ENCODE data around the gene UBR3. TPM values are rescaled to one million over a fixed set of nuclear protein-coding genes. Genes with fewer than 3 reads are reported as not detected.

UBR3 gene
- polyA plus RNA-seq, 1 donor: 24.0 TPM

- H3K4me3 ChIP-seq (ENCODE audit: low read length): no peak overlapping the region
- no peak overlapping the region for H3K27ac ChIP-seq (ENCODE audit: low read length)
- H3K27me3 ChIP-seq (ENCODE audit: control insufficient read depth, insufficient read depth, low read length): no peaks in the 10 kb centered on the region
- DNase-seq: no peak
- H3K36me3 ChIP-seq (ENCODE audit: control insufficient read depth, insufficient read depth, low read length): peaks cover 7% of the 10 kb centered on the region
- no peaks in the 10 kb centered on the region for H3K4me1 ChIP-seq (ENCODE audit: control insufficient read depth, insufficient read depth, low read length)
- no peaks in the 10 kb centered on the region for H3K9me3 ChIP-seq (ENCODE audit: control insufficient read depth, low read depth, low read length)
Measured at GRCh38 chr2:169968743-169969142, 141.5 kb downstream of the UBR3 start.

- Histone ChIP-seq H3K9me3 (ENCODE audit: control insufficient read depth, low read depth, low read length) (peaks cover 10% of the 10 kb centered on the region), H3K27ac (ENCODE audit: low read length) (no peak overlapping the region), H3K4me3 (ENCODE audit: low read length) (no peak overlapping the region), H3K36me3 (ENCODE audit: control insufficient read depth, insufficient read depth, low read length) (peaks cover 14% of the 10 kb centered on the region), H3K27me3 (ENCODE audit: control insufficient read depth, insufficient read depth, low read length) (no peaks in the 10 kb centered on the region), H3K4me1 (ENCODE audit: control insufficient read depth, insufficient read depth, low read length) (no peaks in the 10 kb centered on the region)
- 100% methylated on average over 2 of the region's 3 CpGs for WGBS (ENCODE audit: insufficient coverage, low lambda C conversion rate)
- DNase-seq: no peak
Measured at GRCh38 chr2:169975221-169975620, 148.0 kb downstream of the UBR3 start.

GRCh38 chr2:169976335-169976851 is 149.1 kb downstream of the UBR3 start:
- no peaks in the 10 kb centered on the region for H3K27me3 ChIP-seq (ENCODE audit: control insufficient read depth, insufficient read depth, low read length)
- no peak overlapping the region for H3K27ac ChIP-seq (ENCODE audit: low read length)
- peaks cover 10% of the 10 kb centered on the region for H3K9me3 ChIP-seq (ENCODE audit: control insufficient read depth, low read depth, low read length)
- no peak for DNase-seq
- H3K4me1 ChIP-seq (ENCODE audit: control insufficient read depth, insufficient read depth, low read length): no peaks in the 10 kb centered on the region
- H3K4me3 ChIP-seq (ENCODE audit: low read length): no peak overlapping the region
- peaks cover 14% of the 10 kb centered on the region for H3K36me3 ChIP-seq (ENCODE audit: control insufficient read depth, insufficient read depth, low read length)

- H3K36me3 ChIP-seq (ENCODE audit: control insufficient read depth, insufficient read depth, low read length): peaks cover 14% of the 10 kb centered on the region
- WGBS (ENCODE audit: insufficient coverage, low lambda C conversion rate): no CpG with 5 or more reads among the region's 3 CpGs
- H3K27me3 ChIP-seq (ENCODE audit: control insufficient read depth, insufficient read depth, low read length): no peaks in the 10 kb centered on the region
- no peaks in the 10 kb centered on the region for H3K4me1 ChIP-seq (ENCODE audit: control insufficient read depth, insufficient read depth, low read length)
- H3K9me3 ChIP-seq (ENCODE audit: control insufficient read depth, low read depth, low read length): peaks cover 10% of the 10 kb centered on the region
- H3K27ac ChIP-seq (ENCODE audit: low read length): no peak overlapping the region
- DNase-seq: no peak
- H3K4me3 ChIP-seq (ENCODE audit: low read length): no peak overlapping the region
Measured at GRCh38 chr2:169977530-169977929, 150.3 kb downstream of the UBR3 start.

- H3K36me3 ChIP-seq (ENCODE audit: control insufficient read depth, insufficient read depth, low read length): peaks cover 14% of the 10 kb centered on the region
- no CpG with 5 or more reads among the region's 2 CpGs for WGBS (ENCODE audit: insufficient coverage, low lambda C conversion rate)
- H3K4me3 ChIP-seq (ENCODE audit: low read length): no peak overlapping the region
- H3K9me3 ChIP-seq (ENCODE audit: control insufficient read depth, low read depth, low read length): peaks cover 10% of the 10 kb centered on the region
- no peaks in the 10 kb centered on the region for H3K4me1 ChIP-seq (ENCODE audit: control insufficient read depth, insufficient read depth, low read length)
- H3K27ac ChIP-seq (ENCODE audit: low read length): no peak overlapping the region
- no peaks in the 10 kb centered on the region for H3K27me3 ChIP-seq (ENCODE audit: control insufficient read depth, insufficient read depth, low read length)
- no peak for DNase-seq
Measured at GRCh38 chr2:169978402-169979017, 151.3 kb downstream of the UBR3 start.

GRCh38 chr2:169979025-169979424 is 151.8 kb downstream of the UBR3 start:
- peaks cover 10% of the 10 kb centered on the region for H3K9me3 ChIP-seq (ENCODE audit: control insufficient read depth, low read depth, low read length)
- no peak for DNase-seq
- H3K36me3 ChIP-seq (ENCODE audit: control insufficient read depth, insufficient read depth, low read length): peaks cover 14% of the 10 kb centered on the region
- H3K4me1 ChIP-seq (ENCODE audit: control insufficient read depth, insufficient read depth, low read length): no peaks in the 10 kb centered on the region
- 100% methylated on average over 2 of the region's 2 CpGs for WGBS (ENCODE audit: insufficient coverage, low lambda C conversion rate)
- no peak overlapping the region for H3K4me3 ChIP-seq (ENCODE audit: low read length)
- H3K27me3 ChIP-seq (ENCODE audit: control insufficient read depth, insufficient read depth, low read length): no peaks in the 10 kb centered on the region
- no peak overlapping the region for H3K27ac ChIP-seq (ENCODE audit: low read length)

- Histone ChIP-seq H3K27ac (ENCODE audit: low read length) (no peak overlapping the region), H3K27me3 (ENCODE audit: control insufficient read depth, insufficient read depth, low read length) (no peaks in the 10 kb centered on the region), H3K4me3 (ENCODE audit: low read length) (no peak overlapping the region), H3K36me3 (ENCODE audit: control insufficient read depth, insufficient read depth, low read length) (peaks cover 12% of the 10 kb centered on the region), H3K4me1 (ENCODE audit: control insufficient read depth, insufficient read depth, low read length) (no peaks in the 10 kb centered on the region), H3K9me3 (ENCODE audit: control insufficient read depth, low read depth, low read length) (peaks cover 6% of the 10 kb centered on the region)
- no peak for DNase-seq
- WGBS (ENCODE audit: insufficient coverage, low lambda C conversion rate): 77% methylated on average over 3 of the region's 4 CpGs
Measured at GRCh38 chr2:169980001-169980400, 152.7 kb downstream of the UBR3 start.

GRCh38 chr2:169980643-169981042 is 153.4 kb downstream of the UBR3 start:
- no peaks in the 10 kb centered on the region for H3K4me1 ChIP-seq (ENCODE audit: control insufficient read depth, insufficient read depth, low read length)
- no peaks in the 10 kb centered on the region for H3K27me3 ChIP-seq (ENCODE audit: control insufficient read depth, insufficient read depth, low read length)
- H3K4me3 ChIP-seq (ENCODE audit: low read length): no peak overlapping the region
- WGBS (ENCODE audit: insufficient coverage, low lambda C conversion rate): no CpG with 5 or more reads among the region's 2 CpGs
- peaks cover 6% of the 10 kb centered on the region for H3K9me3 ChIP-seq (ENCODE audit: control insufficient read depth, low read depth, low read length)
- H3K36me3 ChIP-seq (ENCODE audit: control insufficient read depth, insufficient read depth, low read length): peaks cover 12% of the 10 kb centered on the region
- no peak for DNase-seq
- H3K27ac ChIP-seq (ENCODE audit: low read length): no peak overlapping the region

- H3K27me3 ChIP-seq (ENCODE audit: control insufficient read depth, insufficient read depth, low read length): no peaks in the 10 kb centered on the region
- no peak for DNase-seq
Measured at GRCh38 chr2:169982929-169983328, 155.7 kb downstream of the UBR3 start.

GRCh38 chr2:169983506-169983905 is 156.3 kb downstream of the UBR3 start:
- no peaks in the 10 kb centered on the region for H3K9me3 ChIP-seq (ENCODE audit: control insufficient read depth, low read depth, low read length)
- DNase-seq: no peak
- WGBS (ENCODE audit: insufficient coverage, low lambda C conversion rate): 93% methylated on average over 2 of the region's 3 CpGs
- no peak overlapping the region for H3K4me3 ChIP-seq (ENCODE audit: low read length)
- no peak overlapping the region for H3K27ac ChIP-seq (ENCODE audit: low read length)
- H3K36me3 ChIP-seq (ENCODE audit: control insufficient read depth, insufficient read depth, low read length): peaks cover 8% of the 10 kb centered on the region
- no peaks in the 10 kb centered on the region for H3K27me3 ChIP-seq (ENCODE audit: control insufficient read depth, insufficient read depth, low read length)
- H3K4me1 ChIP-seq (ENCODE audit: control insufficient read depth, insufficient read depth, low read length): no peaks in the 10 kb centered on the region

More at GRCh38 chr2:169982929-169983328, 155.7 kb downstream of the UBR3 start:
- H3K36me3 ChIP-seq (ENCODE audit: control insufficient read depth, insufficient read depth, low read length): peaks cover 13% of the 10 kb centered on the region
- no peaks in the 10 kb centered on the region for H3K4me1 ChIP-seq (ENCODE audit: control insufficient read depth, insufficient read depth, low read length)
- no peak overlapping the region for H3K27ac ChIP-seq (ENCODE audit: low read length)
- 71% methylated on average over 1 of the region's 1 CpG for WGBS (ENCODE audit: insufficient coverage, low lambda C conversion rate)
- H3K4me3 ChIP-seq (ENCODE audit: low read length): no peak overlapping the region
- no peaks in the 10 kb centered on the region for H3K9me3 ChIP-seq (ENCODE audit: control insufficient read depth, low read depth, low read length)

- Histone ChIP-seq H3K27ac (ENCODE audit: low read length) (no peak overlapping the region), H3K9me3 (ENCODE audit: control insufficient read depth, low read depth, low read length) (no peaks in the 10 kb centered on the region), H3K4me3 (ENCODE audit: low read length) (no peak overlapping the region), H3K27me3 (ENCODE audit: control insufficient read depth, insufficient read depth, low read length) (no peaks in the 10 kb centered on the region), H3K36me3 (ENCODE audit: control insufficient read depth, insufficient read depth, low read length) (peaks cover 10% of the 10 kb centered on the region), H3K4me1 (ENCODE audit: control insufficient read depth, insufficient read depth, low read length) (no peaks in the 10 kb centered on the region)
- DNase-seq: no peak
Measured at GRCh38 chr2:169984145-169984544, 156.9 kb downstream of the UBR3 start.
